HepG2 (cell line): ENCODE results near the gene TTLL1. TPM values are rescaled to one million over a fixed set of nuclear protein-coding genes. Genes with fewer than 3 reads are reported as not detected.

ENCODE experiments used
- ATF7-NPFF ChIP-seq: sonication (generic); formaldehyde crosslinking; IDR thresholded peaks from 2 replicates; pipeline ENCODE4 v1.8.1; 2023; ENCODE audit warnings: mild to moderate bottlenecking, low read depth, missing genetic modification reagents, moderate library complexity
- ATRX ChIP-seq: sonication (generic); formaldehyde crosslinking; IDR thresholded peaks from 2 replicates; pipeline ENCODE4 v1.4.0; 2020; ENCODE audit warnings: missing genetic modification reagents, borderline replicate concordance
- BRCA1 ChIP-seq: sonication (generic); formaldehyde crosslinking; IDR thresholded peaks from 2 replicates; pipeline ENCODE4 v1.4.0; 2020; ENCODE audit warnings: missing genetic modification reagents
- CEBPB ChIP-seq: IDR thresholded peaks from 2 replicates; pipeline ENCODE4 v1.6.1; 2011; ENCODE audit warnings: low read depth, low read length, improper control_type of control experiment, borderline replicate concordance
- CTCF ChIP-seq: sonication (generic); formaldehyde crosslinking; IDR thresholded peaks from 2 replicates; pipeline ENCODE4 v1.5.0; 2020; ENCODE audit warnings: mild to moderate bottlenecking, missing genetic modification reagents, moderate library complexity
- GFI1 ChIP-seq: sonication (generic); formaldehyde crosslinking; IDR thresholded peaks from 2 replicates; pipeline ENCODE4 v1.5.0; 2020; ENCODE audit warnings: missing genetic modification reagents, mild to moderate bottlenecking, borderline replicate concordance
- HDAC2 ChIP-seq: sonication (generic); formaldehyde crosslinking; IDR thresholded peaks from 2 replicates; pipeline ENCODE4 v1.4.0; 2020; ENCODE audit warnings: missing genetic modification reagents
- KDM6A ChIP-seq: IDR thresholded peaks from 2 replicates; pipeline ENCODE4 v1.6.1; 2016; ENCODE audit warnings: low read depth
- LRRFIP1 ChIP-seq: sonication (generic); formaldehyde crosslinking; conservative IDR thresholded peaks from 2 replicates; pipeline ENCODE4 v1.4.0; 2020; ENCODE audit warnings: missing genetic modification reagents
- MED8 ChIP-seq: sonication (generic); formaldehyde crosslinking; IDR thresholded peaks from 2 replicates; pipeline ENCODE4 v1.8.1; 2023; ENCODE audit warnings: mild to moderate bottlenecking, missing genetic modification reagents; ENCODE audit not compliant: insufficient replicate concordance
- PHF8 ChIP-seq: sonication (generic); formaldehyde crosslinking; IDR thresholded peaks from 2 replicates; pipeline ENCODE4 v1.5.0; 2020; ENCODE audit warnings: missing genetic modification reagents
- SP5 ChIP-seq: IDR thresholded peaks from 2 replicates; pipeline ENCODE4 v1.6.1; 2016; ENCODE audit warnings: low read depth, borderline replicate concordance
- XRCC5 ChIP-seq: fragments of 200-400 bp; formaldehyde crosslinking; optimal IDR thresholded peaks from 2 replicates; pipeline ENCODE3; 2017; ENCODE audit warnings: mild to moderate bottlenecking, low read length
- ZFP1 ChIP-seq: IDR thresholded peaks from 2 replicates; pipeline ENCODE4 v1.6.1; 2016
- ZMYM2 ChIP-seq: sonication (generic); formaldehyde crosslinking; IDR thresholded peaks from 2 replicates; pipeline ENCODE4 v1.8.0; 2022; ENCODE audit warnings: mild to moderate bottlenecking, missing genetic modification reagents
- ZMYM3 ChIP-seq: sonication (generic); formaldehyde crosslinking; IDR thresholded peaks from 2 replicates; pipeline ENCODE4 v1.5.1; 2020; ENCODE audit warnings: mild to moderate bottlenecking, missing genetic modification reagents
- ZNF414 ChIP-seq: sonication (generic); formaldehyde crosslinking; IDR thresholded peaks from 2 replicates; pipeline ENCODE4 v1.5.0; 2020; ENCODE audit warnings: missing genetic modification reagents
- ZNF501 ChIP-seq: sonication (generic); formaldehyde crosslinking; IDR thresholded peaks from 2 replicates; pipeline ENCODE4 v1.5.1; 2020; ENCODE audit warnings: mild to moderate bottlenecking, moderate library complexity, missing genetic modification reagents
- ZNF607 ChIP-seq: sonication (generic); formaldehyde crosslinking; IDR thresholded peaks from 2 replicates; pipeline ENCODE4 v1.5.1; 2020; ENCODE audit warnings: missing genetic modification reagents, mild to moderate bottlenecking, borderline replicate concordance
- ZNF761 ChIP-seq: sonication (generic); formaldehyde crosslinking; conservative IDR thresholded peaks from 2 replicates; pipeline ENCODE4 v1.4.0; 2020; ENCODE audit warnings: mild to moderate bottlenecking, missing genetic modification reagents
- ZNF775 ChIP-seq: sonication (generic); formaldehyde crosslinking; IDR thresholded peaks from 2 replicates; pipeline ENCODE4 v1.4.0; 2020; ENCODE audit warnings: missing genetic modification reagents, mild to moderate bottlenecking, moderate library complexity, borderline replicate concordance
- ZNF792 ChIP-seq: IDR thresholded peaks from 2 replicates; pipeline ENCODE4 v1.6.1; 2016
- ZSCAN30 ChIP-seq: sonication (generic); formaldehyde crosslinking; IDR thresholded peaks from 2 replicates; pipeline ENCODE4 v1.5.0; 2020; ENCODE audit warnings: mild to moderate bottlenecking, missing genetic modification reagents
- polyA plus RNA-seq, 8 experiments: library from polyadenylated mRNA; depleted of rRNA in 3 of 8; stranded (reverse) in 7 of 8; unstranded in 1 of 8; fragments of >200 nt; fragmentation: Illumina TruSeq in 4 of 8; extraction: Trizol in 4 of 8; gene quantifications; 2 replicates each; pipeline versions ENCODE4 v1.2.1 to v1.2.3, GENCODE V29; 2011 to 2016; ENCODE audit warnings: low read depth in 4 of 8, missing spikeins in 1 of 8, mixed read lengths in 1 of 8; ENCODE audit not compliant: insufficient read depth in 1 of 8
- total RNA-seq, 5 experiments: library from RNA; depleted of rRNA; stranded (reverse); fragments of >200 nt; fragmentation: Illumina TruSeq; extraction: Trizol; gene quantifications; 2 replicates each; pipeline ENCODE4 v1.2.3, GENCODE V29; 2016; ENCODE audit warnings: low read depth in 1 of 5
- TF ChIP-seq, protein P1 (sequence below): sonication (generic); formaldehyde crosslinking; IDR thresholded peaks from 2 replicates; pipeline ENCODE4 v1.5.1; 2020; ENCODE audit warnings: missing genetic modification reagents, mild to moderate bottlenecking, borderline replicate concordance

TTLL1 gene
- total and polyA plus RNA-seq, 2 of the 13 experiments (the other 11 are each of a cell fraction or from before 2014, with no cell fraction given): 1.6 to 5.3 TPM

DNA sequence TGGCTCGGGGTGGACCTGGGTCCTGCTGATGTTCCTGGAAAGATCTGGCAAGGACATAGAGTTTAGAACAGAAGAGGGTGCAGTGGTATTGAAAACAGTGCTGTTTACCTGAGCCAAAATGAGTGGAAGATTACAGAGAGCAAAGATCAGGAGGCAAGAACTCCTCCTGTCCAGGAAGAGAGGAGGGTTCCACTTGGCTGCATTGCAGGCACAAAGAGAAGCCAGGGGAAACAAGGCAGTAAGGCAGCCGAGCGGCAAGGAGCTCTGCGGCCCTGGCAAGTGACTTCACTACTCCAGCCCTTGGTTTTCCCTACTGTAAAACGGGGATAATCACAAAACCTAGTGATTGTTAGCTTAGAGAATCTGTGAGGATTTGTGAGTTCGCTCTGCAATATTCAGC is 70.6 kb downstream of the TTLL1 start (continued):
- TF ChIP-seq ATF7-NPFF (CRISPR knock-in tag): 0 out of 2 replicates have a peak, but pooled peaks have one; percentile 42
- TF ChIP-seq ZNF761 (CRISPR knock-in tag): peak; percentile 29; the same call in 1 of the 2 replicates
- TF ChIP-seq BRCA1 (CRISPR knock-in tag): peak; percentile 67
- TF ChIP-seq, protein P1, sequence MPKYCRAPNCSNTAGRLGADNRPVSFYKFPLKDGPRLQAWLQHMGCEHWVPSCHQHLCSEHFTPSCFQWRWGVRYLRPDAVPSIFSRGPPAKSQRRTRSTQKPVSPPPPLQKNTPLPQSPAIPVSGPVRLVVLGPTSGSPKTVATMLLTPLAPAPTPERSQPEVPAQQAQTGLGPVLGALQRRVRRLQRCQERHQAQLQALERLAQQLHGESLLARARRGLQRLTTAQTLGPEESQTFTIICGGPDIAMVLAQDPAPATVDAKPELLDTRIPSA (CRISPR knock-in tag): no peak
- TF ChIP-seq ZFP1 (CRISPR knock-in tag): peak; percentile 84
- TF ChIP-seq ZNF775 (CRISPR knock-in tag): no peak
- TF ChIP-seq KDM6A (CRISPR knock-in tag): peak; percentile 63; the same call in 1 of the 2 replicates
- no peak for TF ChIP-seq ZNF607 (CRISPR knock-in tag)
- peak; percentile 23 for TF ChIP-seq XRCC5
- peak; percentile 61 for TF ChIP-seq PHF8
- peak; percentile 55; the same call in 1 of the 2 replicates for TF ChIP-seq ZNF792 (CRISPR knock-in tag)
- TF ChIP-seq MED8 (CRISPR knock-in tag): peak; percentile 19
- TF ChIP-seq ZSCAN30: peak; percentile 54; the same call in 1 of the 2 replicates
- TF ChIP-seq ZMYM3 (CRISPR knock-in tag): peak; percentile 85
- TF ChIP-seq LRRFIP1 (CRISPR knock-in tag): no peak
- peak; percentile 81 for TF ChIP-seq CTCF (CRISPR knock-in tag)
- TF ChIP-seq HDAC2 (CRISPR knock-in tag): peak; percentile 78
- TF ChIP-seq ATRX: no peak
- TF ChIP-seq ZNF414: no peak
- no peak for TF ChIP-seq CEBPB
- peak; percentile 93 for TF ChIP-seq SP5
- TF ChIP-seq GFI1 (CRISPR knock-in tag): peak; percentile 45; the same call in 1 of the 2 replicates
- no peak; the same call in 1 of the 2 replicates for TF ChIP-seq ZNF501 (CRISPR knock-in tag)
- TF ChIP-seq ZMYM2 (CRISPR knock-in tag): 0 out of 2 replicates have a peak, but pooled peaks have one; percentile 38
